ENCODE data around the gene NAA25. TPM values are rescaled to one million over a fixed set of nuclear protein-coding genes. Genes with fewer than 3 reads are reported as not detected.

Gene NAA25
- total and polyA plus RNA-seq, 9 of the 15 experiments (the other 6 are each of a cell fraction or from before 2014, with no cell fraction given): 26.6 to 59.6 (median 48.9) TPM

DNA sequence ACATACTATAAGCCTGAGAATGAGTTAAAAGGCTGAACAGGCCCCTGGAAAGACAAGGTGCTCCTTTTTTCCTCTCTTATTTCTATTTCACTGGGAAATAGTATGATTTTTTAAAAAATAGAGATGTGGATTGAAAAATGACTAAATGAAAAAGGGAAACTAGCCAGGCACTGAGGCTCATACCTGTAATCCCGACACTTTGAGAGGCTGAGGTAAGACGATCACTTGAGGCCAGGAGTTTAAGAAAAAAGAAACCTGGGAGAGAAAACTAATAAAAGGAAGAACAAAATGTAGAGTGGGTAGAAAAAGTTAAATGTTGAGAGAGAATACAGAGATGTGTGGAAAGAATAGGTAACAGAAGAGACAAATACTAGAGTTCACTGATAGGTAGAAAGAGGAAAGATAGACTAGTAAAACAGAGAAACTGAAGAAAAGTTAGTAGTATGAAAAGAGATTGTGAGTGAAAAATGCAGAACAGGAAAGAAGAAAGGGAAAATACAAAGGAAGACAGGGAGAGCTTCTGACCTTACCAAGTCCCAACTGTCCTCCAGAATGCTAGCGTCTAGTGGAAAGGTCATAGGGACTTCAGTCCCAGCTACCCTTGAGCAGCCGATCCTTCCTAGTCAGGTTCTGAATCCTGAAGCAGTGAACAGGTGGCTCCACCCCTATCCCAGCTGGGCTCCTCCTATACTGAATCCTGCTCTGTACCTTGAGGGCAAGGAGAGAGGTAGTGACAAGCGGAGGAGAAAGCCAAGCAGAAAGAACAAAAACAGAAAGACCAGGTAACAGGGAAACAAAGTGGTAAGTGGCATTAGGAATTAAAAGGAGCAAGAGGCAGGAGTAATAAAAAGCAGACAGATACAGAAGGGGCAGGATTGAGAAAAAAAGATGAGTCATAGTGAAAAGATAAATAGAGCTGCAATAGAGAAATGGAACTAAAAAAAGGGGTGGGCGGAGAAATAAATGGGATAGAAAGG, 102.9 kb downstream of the NAA25 start (continued):
- TF ChIP-seq ZNF165 (CRISPR knock-in tag; IDR thresholded peaks at IDR 0.05; ENCODE audit: borderline replicate concordance): no peak
- 0 out of 2 replicates have a peak, but pooled peaks have one; percentile 11 for TF ChIP-seq NFIC (IDR thresholded peaks at IDR 0.05)
- TF ChIP-seq NFATC3 (IDR thresholded peaks at IDR 0.05): 0 out of 2 replicates have a peak, but pooled peaks have one; percentile 14
- no peak for TF ChIP-seq SMAD1 (IDR thresholded peaks at IDR 0.05; ENCODE audit: low read depth, low read length, partially characterized antibody)
- peak; percentile 31 for TF ChIP-seq ZNF280A (IDR thresholded peaks at IDR 0.05; ENCODE audit: low read depth, partially characterized antibody)
- no peak for TF ChIP-seq HNRNPUL1 (IDR thresholded peaks at IDR 0.05; ENCODE audit: low read length)
- TF ChIP-seq ZKSCAN8 (CRISPR knock-in tag; IDR thresholded peaks at IDR 0.05): no peak
- no peak for TF ChIP-seq RERE (CRISPR knock-in tag; IDR thresholded peaks at IDR 0.05; ENCODE audit: borderline replicate concordance)
- TF ChIP-seq TCF7L2 (IDR thresholded peaks at IDR 0.05; ENCODE audit: low read depth, low read length): no peak
- no peak for TF ChIP-seq RUNX1 (IDR thresholded peaks at IDR 0.05; ENCODE audit: low read depth)
- no peak for TF ChIP-seq PHB (CRISPR knock-in tag; IDR thresholded peaks at IDR 0.05)
- no peak for TF ChIP-seq ZNF133 (CRISPR knock-in tag; IDR thresholded peaks at IDR 0.05)
- no peak for TF ChIP-seq YY1 (IDR thresholded peaks at IDR 0.05; ENCODE audit: borderline replicate concordance in 1 of 3, control insufficient read depth in 1 of 3, extremely low read depth in 1 of 3, insufficient read depth in 3 of 3, insufficient read length in 1 of 3, insufficient replicate concordance in 2 of 3, low read depth in 1 of 3, low read length in 2 of 3)
- TF ChIP-seq MAFK (IDR thresholded peaks at IDR 0.05; ENCODE audit: low read length): peak; percentile 63; the same call in 1 of the 2 replicates
- TF ChIP-seq, protein P1, sequence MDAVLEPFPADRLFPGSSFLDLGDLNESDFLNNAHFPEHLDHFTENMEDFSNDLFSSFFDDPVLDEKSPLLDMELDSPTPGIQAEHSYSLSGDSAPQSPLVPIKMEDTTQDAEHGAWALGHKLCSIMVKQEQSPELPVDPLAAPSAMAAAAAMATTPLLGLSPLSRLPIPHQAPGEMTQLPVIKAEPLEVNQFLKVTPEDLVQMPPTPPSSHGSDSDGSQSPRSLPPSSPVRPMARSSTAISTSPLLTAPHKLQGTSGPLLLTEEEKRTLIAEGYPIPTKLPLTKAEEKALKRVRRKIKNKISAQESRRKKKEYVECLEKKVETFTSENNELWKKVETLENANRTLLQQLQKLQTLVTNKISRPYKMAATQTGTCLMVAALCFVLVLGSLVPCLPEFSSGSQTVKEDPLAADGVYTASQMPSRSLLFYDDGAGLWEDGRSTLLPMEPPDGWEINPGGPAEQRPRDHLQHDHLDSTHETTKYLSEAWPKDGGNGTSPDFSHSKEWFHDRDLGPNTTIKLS (IDR thresholded peaks at IDR 0.05; ENCODE audit: borderline replicate concordance, low read depth): 0 out of 2 replicates have a peak, but pooled peaks have one; percentile 23
- no peak for TF ChIP-seq RFX1 (IDR thresholded peaks at IDR 0.05)
